K562 (cell line): ENCODE results near the gene NRCAM. TPM values are rescaled to one million over a fixed set of nuclear protein-coding genes. Genes with fewer than 3 reads are reported as not detected.
A peak's percentile ranks its signal among the peaks of the same experiment; 100 is the strongest.

ENCODE experiments used
- GTF2F1 ChIP-seq: IDR thresholded peaks from 2 replicates; pipeline ENCODE4 v1.6.1; 2011; ENCODE audit warnings: low read depth, low read length, improper control_type of control experiment
- HSF4 ChIP-seq: fragments of 250-450 bp; sonication (Bioruptor Pico); IDR thresholded peaks from 2 replicates; pipeline ENCODE4 v2.1.2; 2022; ENCODE audit warnings: mild to moderate bottlenecking, moderate library complexity, borderline replicate concordance
- KDM4B ChIP-seq, 2 experiments: fragments of 450-650 bp in 1 of 2; sonication (generic) in 1 of 2; IDR thresholded peaks; 2 replicates each; pipeline ENCODE4 v1.6.1; 2016 to 2017; ENCODE audit warnings: borderline replicate concordance in 2 of 2, antibody characterized with exemption in 1 of 2, low read depth in 1 of 2, mild to moderate bottlenecking in 1 of 2
- NUFIP1 ChIP-seq: fragments of 450-650 bp; IDR thresholded peaks from 2 replicates; pipeline ENCODE4 v1.6.1; 2018; ENCODE audit not compliant: partially characterized antibody
- PML ChIP-seq: IDR thresholded peaks from 2 replicates; pipeline ENCODE4 v1.6.1; 2012; ENCODE audit warnings: low read length, inconsistent platforms
- POLR2A ChIP-seq: fragments of 450-650 bp; conservative IDR thresholded peaks from 2 replicates; pipeline ENCODE4 v1.6.1; 2016
- PTBP1 ChIP-seq: fragments of 200-400 bp; formaldehyde crosslinking; IDR thresholded peaks from 2 replicates; pipeline ENCODE4 v1.6.1; 2017; ENCODE audit warnings: low read depth, low read length
- RFX7 ChIP-seq: fragments of 250-450 bp; sonication (Bioruptor Pico); IDR thresholded peaks from 2 replicates; pipeline ENCODE4 v1.5.1; 2021; ENCODE audit warnings: mild to moderate bottlenecking
- RUNX1 ChIP-seq: sonication (generic); IDR thresholded peaks from 2 replicates; pipeline ENCODE4 v1.6.1; 2016; ENCODE audit warnings: antibody characterized with exemption, low read depth
- SOX6 ChIP-seq: fragments of 450-650 bp; IDR thresholded peaks from 2 replicates; pipeline ENCODE4 v1.6.1; 2014; ENCODE audit warnings: mild to moderate bottlenecking
- TAF15 ChIP-seq: fragments of 200-400 bp; formaldehyde crosslinking; IDR thresholded peaks from 2 replicates; pipeline ENCODE4 v1.6.1; 2017; ENCODE audit warnings: mild to moderate bottlenecking, low read depth, low read length, moderate library complexity
- TBP ChIP-seq: optimal IDR thresholded peaks from 2 replicates; pipeline ENCODE3; 2011; ENCODE audit warnings: low read depth, low read length, improper control_type of control experiment
- TEAD1 ChIP-seq, 2 experiments: fragments of 450-650 bp in 1 of 2; sonication (generic) in 1 of 2; formaldehyde crosslinking; IDR thresholded peaks; 2 replicates each; pipeline versions ENCODE4 v1.4.0 to v1.8.0; 2020 to 2022; ENCODE audit warnings: mild to moderate bottlenecking in 2 of 2, missing genetic modification reagents in 1 of 2
- ZKSCAN8 ChIP-seq: fragments of 200-800 bp; sonication (Bioruptor generic); IDR thresholded peaks from 2 replicates; pipeline ENCODE4 v1.6.1; 2016; ENCODE audit warnings: missing genetic modification characterization, missing compliant biosample characterization
- ZNF217 ChIP-seq: sonication (generic); formaldehyde crosslinking; IDR thresholded peaks from 2 replicates; pipeline ENCODE4 v1.8.0; 2022; ENCODE audit warnings: mild to moderate bottlenecking, missing genetic modification reagents
- ZNF431 ChIP-seq: sonication (generic); formaldehyde crosslinking; IDR thresholded peaks from 2 replicates; pipeline ENCODE4 v1.8.0; 2022; ENCODE audit warnings: mild to moderate bottlenecking, missing genetic modification reagents
- ZNF589 ChIP-seq: fragments of 200-800 bp; sonication (Bioruptor generic); IDR thresholded peaks from 2 replicates; pipeline ENCODE4 v1.6.1; 2016; ENCODE audit warnings: low read depth, missing genetic modification characterization, missing compliant biosample characterization
- ZNF707 ChIP-seq: fragments of 250-450 bp; sonication (Bioruptor Pico); conservative IDR thresholded peaks from 2 replicates; pipeline ENCODE4 v1.8.0; 2022; ENCODE audit warnings: inconsistent platforms, mild to moderate bottlenecking, moderate library complexity
- ZNF77 ChIP-seq: fragments of 250-450 bp; sonication (Bioruptor Pico); IDR thresholded peaks from 2 replicates; pipeline ENCODE4 v1.5.0; 2020
- polyA plus RNA-seq, 8 experiments: library from polyadenylated mRNA; depleted of rRNA in 4 of 8; stranded (reverse) in 5 of 8; unstranded in 3 of 8; fragments of >200 nt; fragmentation: Nextera tagmentation in 2 of 8; fragmentation: Illumina TruSeq in 1 of 8; extraction: Ambion mirVana in 2 of 8; extraction: Trizol in 1 of 8; gene quantifications; 2 replicates each; pipeline versions ENCODE4 v1.2.1 to v1.2.3, GENCODE V29; 2011 to 2014; ENCODE audit warnings: inconsistent platforms in 1 of 8, missing spikeins in 1 of 8
- total RNA-seq, 7 experiments: library from RNA; depleted of rRNA in 6 of 7; stranded (reverse); fragments of >200 nt in 6 of 7; fragmentation: Illumina TruSeq in 2 of 7; extraction: Trizol in 2 of 7; gene quantifications; 2 replicates each; pipeline versions ENCODE4 v1.2.1 to v1.2.3, GENCODE V29; 2011 to 2021; ENCODE audit warnings: low replicate concordance in 1 of 7
- TF ChIP-seq, protein P1 (sequence below): fragments of 200-800 bp; sonication (Bioruptor generic); IDR thresholded peaks from 2 replicates; pipeline ENCODE4 v1.6.1; 2017; ENCODE audit warnings: missing genetic modification characterization, missing compliant biosample characterization
- TF ChIP-seq, protein P2 (sequence below): fragments of 450-650 bp; IDR thresholded peaks from 2 replicates; pipeline ENCODE4 v1.6.1; 2017; ENCODE audit warnings: antibody characterized with exemption, mild to moderate bottlenecking
- TF ChIP-seq, protein P3 (sequence below): fragments of 150-350 bp; conservative IDR thresholded peaks from 2 replicates; pipeline ENCODE4 v1.6.1; 2014; ENCODE audit warnings: low read length

Gene NRCAM
- total and polyA plus RNA-seq, 9 of the 15 experiments (the other 6 are each of a cell fraction or from before 2014, with no cell fraction given): 0.03 to 0.54 (median 0.12) TPM; not detected in 1

DNA sequence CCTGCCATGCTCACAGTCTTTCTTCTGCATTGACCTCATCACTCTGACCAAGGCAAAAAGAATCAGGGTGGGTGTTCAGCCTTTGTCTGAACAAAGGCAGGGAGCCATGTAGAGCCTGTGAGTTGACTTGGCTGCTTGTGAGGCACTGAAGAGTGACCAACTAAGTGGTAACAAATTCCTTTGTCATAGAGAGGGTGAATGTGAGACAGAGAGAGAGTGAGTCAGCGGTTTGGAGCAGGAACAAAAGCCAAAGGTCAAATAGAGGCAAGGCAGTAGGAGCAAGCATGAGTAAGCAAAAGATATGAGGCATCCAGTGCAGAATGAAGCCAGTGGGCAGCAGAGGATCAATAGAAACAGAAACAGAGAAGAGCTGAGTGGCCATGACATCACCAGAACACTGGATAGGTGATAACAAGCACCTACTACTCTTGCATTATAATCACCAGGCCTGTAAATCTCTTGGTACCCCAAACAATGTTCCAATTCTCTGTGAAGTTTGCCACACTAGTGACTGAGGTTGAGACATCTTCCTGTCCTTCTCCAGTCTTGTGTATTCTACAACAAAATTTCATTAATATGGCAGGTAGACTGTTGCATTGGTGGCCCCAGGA is 209.9 kb downstream of the NRCAM start (continued):
- peak; percentile 76 for TF ChIP-seq POLR2A
- no peak for TF ChIP-seq TAF15
- no peak for TF ChIP-seq ZNF707 (CRISPR knock-in tag)
- TF ChIP-seq, protein P1, sequence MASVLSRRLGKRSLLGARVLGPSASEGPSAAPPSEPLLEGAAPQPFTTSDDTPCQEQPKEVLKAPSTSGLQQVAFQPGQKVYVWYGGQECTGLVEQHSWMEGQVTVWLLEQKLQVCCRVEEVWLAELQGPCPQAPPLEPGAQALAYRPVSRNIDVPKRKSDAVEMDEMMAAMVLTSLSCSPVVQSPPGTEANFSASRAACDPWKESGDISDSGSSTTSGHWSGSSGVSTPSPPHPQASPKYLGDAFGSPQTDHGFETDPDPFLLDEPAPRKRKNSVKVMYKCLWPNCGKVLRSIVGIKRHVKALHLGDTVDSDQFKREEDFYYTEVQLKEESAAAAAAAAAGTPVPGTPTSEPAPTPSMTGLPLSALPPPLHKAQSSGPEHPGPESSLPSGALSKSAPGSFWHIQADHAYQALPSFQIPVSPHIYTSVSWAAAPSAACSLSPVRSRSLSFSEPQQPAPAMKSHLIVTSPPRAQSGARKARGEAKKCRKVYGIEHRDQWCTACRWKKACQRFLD: peak; percentile 66; the same call in 1 of the 2 replicates
- TF ChIP-seq, protein P2, sequence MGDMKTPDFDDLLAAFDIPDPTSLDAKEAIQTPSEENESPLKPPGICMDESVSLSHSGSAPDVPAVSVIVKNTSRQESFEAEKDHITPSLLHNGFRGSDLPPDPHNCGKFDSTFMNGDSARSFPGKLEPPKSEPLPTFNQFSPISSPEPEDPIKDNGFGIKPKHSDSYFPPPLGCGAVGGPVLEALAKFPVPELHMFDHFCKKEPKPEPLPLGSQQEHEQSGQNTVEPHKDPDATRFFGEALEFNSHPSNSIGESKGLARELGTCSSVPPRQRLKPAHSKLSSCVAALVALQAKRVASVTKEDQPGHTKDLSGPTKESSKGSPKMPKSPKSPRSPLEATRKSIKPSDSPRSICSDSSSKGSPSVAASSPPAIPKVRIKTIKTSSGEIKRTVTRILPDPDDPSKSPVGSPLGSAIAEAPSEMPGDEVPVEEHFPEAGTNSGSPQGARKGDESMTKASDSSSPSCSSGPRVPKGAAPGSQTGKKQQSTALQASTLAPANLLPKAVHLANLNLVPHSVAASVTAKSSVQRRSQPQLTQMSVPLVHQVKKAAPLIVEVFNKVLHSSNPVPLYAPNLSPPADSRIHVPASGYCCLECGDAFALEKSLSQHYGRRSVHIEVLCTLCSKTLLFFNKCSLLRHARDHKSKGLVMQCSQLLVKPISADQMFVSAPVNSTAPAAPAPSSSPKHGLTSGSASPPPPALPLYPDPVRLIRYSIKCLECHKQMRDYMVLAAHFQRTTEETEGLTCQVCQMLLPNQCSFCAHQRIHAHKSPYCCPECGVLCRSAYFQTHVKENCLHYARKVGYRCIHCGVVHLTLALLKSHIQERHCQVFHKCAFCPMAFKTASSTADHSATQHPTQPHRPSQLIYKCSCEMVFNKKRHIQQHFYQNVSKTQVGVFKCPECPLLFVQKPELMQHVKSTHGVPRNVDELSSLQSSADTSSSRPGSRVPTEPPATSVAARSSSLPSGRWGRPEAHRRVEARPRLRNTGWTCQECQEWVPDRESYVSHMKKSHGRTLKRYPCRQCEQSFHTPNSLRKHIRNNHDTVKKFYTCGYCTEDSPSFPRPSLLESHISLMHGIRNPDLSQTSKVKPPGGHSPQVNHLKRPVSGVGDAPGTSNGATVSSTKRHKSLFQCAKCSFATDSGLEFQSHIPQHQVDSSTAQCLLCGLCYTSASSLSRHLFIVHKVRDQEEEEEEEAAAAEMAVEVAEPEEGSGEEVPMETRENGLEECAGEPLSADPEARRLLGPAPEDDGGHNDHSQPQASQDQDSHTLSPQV: peak; percentile 94
- TF ChIP-seq ZKSCAN8 (CRISPR knock-in tag): peak; percentile 75; the same call in 1 of the 2 replicates
- no peak for TF ChIP-seq ZNF431 (CRISPR knock-in tag)
- peak; percentile 13 for TF ChIP-seq NUFIP1
- no peak for TF ChIP-seq KDM4B (IDR thresholded peaks at IDR 0.05; ENCODE audit: borderline replicate concordance in 2 of 2, low read depth in 1 of 2)
- peak; percentile 83; the same call in 1 of the 2 replicates for TF ChIP-seq ZNF589 (CRISPR knock-in tag)
- peak; percentile 91 for TF ChIP-seq TEAD1 (CRISPR knock-in tag; IDR thresholded peaks at IDR 0.05)
- TF ChIP-seq ZNF217 (CRISPR knock-in tag): no peak
- no peak for TF ChIP-seq RUNX1
- no peak for TF ChIP-seq GTF2F1
- no peak for TF ChIP-seq ZNF77 (CRISPR knock-in tag)
- no peak for TF ChIP-seq HSF4 (CRISPR knock-in tag)
- peak; percentile 70 for TF ChIP-seq TBP
- peak; percentile 99 for TF ChIP-seq SOX6
- TF ChIP-seq, protein P3, sequence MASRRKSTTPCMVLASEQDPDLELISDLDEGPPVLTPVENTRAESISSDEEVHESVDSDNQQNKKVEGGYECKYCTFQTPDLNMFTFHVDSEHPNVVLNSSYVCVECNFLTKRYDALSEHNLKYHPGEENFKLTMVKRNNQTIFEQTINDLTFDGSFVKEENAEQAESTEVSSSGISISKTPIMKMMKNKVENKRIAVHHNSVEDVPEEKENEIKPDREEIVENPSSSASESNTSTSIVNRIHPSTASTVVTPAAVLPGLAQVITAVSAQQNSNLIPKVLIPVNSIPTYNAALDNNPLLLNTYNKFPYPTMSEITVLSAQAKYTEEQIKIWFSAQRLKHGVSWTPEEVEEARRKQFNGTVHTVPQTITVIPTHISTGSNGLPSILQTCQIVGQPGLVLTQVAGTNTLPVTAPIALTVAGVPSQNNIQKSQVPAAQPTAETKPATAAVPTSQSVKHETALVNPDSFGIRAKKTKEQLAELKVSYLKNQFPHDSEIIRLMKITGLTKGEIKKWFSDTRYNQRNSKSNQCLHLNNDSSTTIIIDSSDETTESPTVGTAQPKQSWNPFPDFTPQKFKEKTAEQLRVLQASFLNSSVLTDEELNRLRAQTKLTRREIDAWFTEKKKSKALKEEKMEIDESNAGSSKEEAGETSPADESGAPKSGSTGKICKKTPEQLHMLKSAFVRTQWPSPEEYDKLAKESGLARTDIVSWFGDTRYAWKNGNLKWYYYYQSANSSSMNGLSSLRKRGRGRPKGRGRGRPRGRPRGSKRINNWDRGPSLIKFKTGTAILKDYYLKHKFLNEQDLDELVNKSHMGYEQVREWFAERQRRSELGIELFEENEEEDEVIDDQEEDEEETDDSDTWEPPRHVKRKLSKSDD: no peak
- TF ChIP-seq RFX7: no peak
- no peak for TF ChIP-seq PML
- TF ChIP-seq PTBP1: no peak
